Lower leg skin (tissue), 4 donors: ENCODE measurements around the gene CYP2R1. TPM values are rescaled to one million over a fixed set of nuclear protein-coding genes. Genes with fewer than 3 reads are reported as not detected.

Experiments
- DNase-seq, 2 donors: peaks; one replicate each; pipeline ENCODE4 v3.0.0-alpha.2; 2019; ENCODE audit warnings: low spot score in 2 of 2
- H3K4me3 ChIP-seq: fragments of 200-600 bp; sonication (generic); 2 replicates; pipeline ENCODE4 v1.5.1; 2017; ENCODE audit warnings: mild to moderate bottlenecking, low read depth; ENCODE audit not compliant: poor library complexity, severe bottlenecking
- POLR2A ChIP-seq, 2 donors: fragments of 450-650 bp; IDR thresholded peaks; one replicate each; pipeline ENCODE4 v1.6.1; 2016 to 2017; ENCODE audit warnings: antibody characterized with exemption in 2 of 2, mild to moderate bottlenecking in 1 of 2, moderate library complexity in 1 of 2
- intact Hi-C: fragments of 100-400 bp; cut with DNase I; formaldehyde crosslinking; loops from one replicate; pipeline ENCODE4 v1.15.0; 2023; ENCODE audit warnings: low total_unique reads
- total RNA-seq, 4 donors: library from RNA; depleted of rRNA; stranded (reverse); fragments of >200 nt; gene quantifications; one replicate each; pipeline ENCODE4 v1.1.0, GENCODE V29; 2016
- TF ChIP-seq, protein P1 (sequence below), 3 donors: fragments of 450-650 bp; IDR thresholded peaks; one replicate each; pipeline ENCODE4 v1.5.1; 2016; ENCODE audit warnings: antibody characterized with exemption in 3 of 3, mild to moderate bottlenecking in 3 of 3, moderate library complexity in 2 of 3

CYP2R1 gene
- total RNA-seq, 4 donors from 2014 or later: 19.4 to 27.9 (median 26.1) TPM

DNA sequence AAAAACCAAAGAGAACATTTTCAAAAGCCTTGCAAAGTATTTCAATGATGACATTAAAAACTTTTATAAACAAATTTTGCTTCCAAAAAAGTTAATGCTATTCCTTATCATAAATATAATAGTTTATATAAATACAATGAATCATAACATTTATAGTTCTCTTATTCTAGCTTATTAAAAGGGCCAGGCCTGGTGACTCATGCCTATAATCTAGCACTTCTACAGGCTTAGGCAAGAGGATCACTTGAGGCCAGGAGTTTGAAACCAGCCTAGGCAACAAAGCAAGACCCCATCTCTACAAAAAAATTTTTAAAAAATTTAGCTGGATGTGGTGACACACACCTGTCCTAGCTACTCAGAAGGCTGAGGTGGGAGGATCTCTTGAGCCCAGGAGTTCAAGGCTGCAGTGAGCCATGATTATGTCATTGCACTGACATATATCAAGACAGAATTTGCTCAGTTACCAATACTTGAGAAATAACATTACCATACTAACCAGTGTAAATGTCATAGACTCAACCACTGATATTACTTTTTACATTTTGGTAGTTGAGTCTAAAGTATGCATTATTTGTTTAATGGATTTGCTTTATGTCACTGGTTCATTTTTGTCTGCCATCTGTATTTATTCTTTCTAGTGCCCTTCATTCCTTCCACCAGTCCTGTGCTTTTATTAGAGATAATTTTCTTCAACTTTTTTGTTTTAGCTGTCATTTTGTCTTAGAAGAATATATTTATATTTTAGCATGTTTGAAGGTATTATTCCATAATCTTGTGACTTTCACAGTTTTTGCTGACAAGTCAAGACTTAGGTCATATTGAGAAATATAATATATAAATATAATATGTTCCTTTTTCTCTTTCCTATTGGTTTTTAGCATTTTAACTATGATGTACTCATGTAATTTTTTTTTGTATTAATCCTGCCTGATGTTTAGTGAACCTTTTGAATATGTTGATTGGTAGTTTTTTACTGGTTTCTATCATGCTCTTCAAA is 56.2 kb downstream of the CYP2R1 start:
- H3K4me3 ChIP-seq: no peak overlapping the region
- intact Hi-C loops: no loop called here
- no peak for DNase-seq
- no peak for TF ChIP-seq POLR2A (IDR thresholded peaks at IDR 0.05)
- TF ChIP-seq, protein P1, sequence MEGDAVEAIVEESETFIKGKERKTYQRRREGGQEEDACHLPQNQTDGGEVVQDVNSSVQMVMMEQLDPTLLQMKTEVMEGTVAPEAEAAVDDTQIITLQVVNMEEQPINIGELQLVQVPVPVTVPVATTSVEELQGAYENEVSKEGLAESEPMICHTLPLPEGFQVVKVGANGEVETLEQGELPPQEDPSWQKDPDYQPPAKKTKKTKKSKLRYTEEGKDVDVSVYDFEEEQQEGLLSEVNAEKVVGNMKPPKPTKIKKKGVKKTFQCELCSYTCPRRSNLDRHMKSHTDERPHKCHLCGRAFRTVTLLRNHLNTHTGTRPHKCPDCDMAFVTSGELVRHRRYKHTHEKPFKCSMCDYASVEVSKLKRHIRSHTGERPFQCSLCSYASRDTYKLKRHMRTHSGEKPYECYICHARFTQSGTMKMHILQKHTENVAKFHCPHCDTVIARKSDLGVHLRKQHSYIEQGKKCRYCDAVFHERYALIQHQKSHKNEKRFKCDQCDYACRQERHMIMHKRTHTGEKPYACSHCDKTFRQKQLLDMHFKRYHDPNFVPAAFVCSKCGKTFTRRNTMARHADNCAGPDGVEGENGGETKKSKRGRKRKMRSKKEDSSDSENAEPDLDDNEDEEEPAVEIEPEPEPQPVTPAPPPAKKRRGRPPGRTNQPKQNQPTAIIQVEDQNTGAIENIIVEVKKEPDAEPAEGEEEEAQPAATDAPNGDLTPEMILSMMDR (IDR thresholded peaks at IDR 0.05): no peak

Other genes starting within 250 kb of the CYP2R1 start
- gene PDE3B, start 248.4 kb downstream of the CYP2R1 start, total RNA-seq: 1 to 10 TPM in 3 of 4 donors, under 1 TPM in 1; 0.88 to 4.3 (median 2.1) TPM
- gene CALCA, start 80.1 kb upstream of the CYP2R1 start, total RNA-seq: not detected
- gene CALCB, start 181.4 kb upstream of the CYP2R1 start, total RNA-seq: not detected
- gene INSC, start 222.7 kb upstream of the CYP2R1 start, total RNA-seq: under 1 TPM in 2 of 4 donors, not detected in 2; 0.23 to 0.27 TPM